GM19239 (cell line): ENCODE measurements around the gene ZMYND10.

Experiments
- DNase-seq: peaks from one replicate; pipeline ENCODE4 v3.0.0; 2011; ENCODE audit warnings: low spot score; ENCODE audit not compliant: insufficient read length
- FAIRE-seq: peaks from 2 replicates; lab custom pipeline; 2011; peaks lifted over from hg19 to GRCh38; lab: Jason Lieb, UNC

The ZMYND10 gene

GRCh38 chr3:50330330-50330729 is 15.2 kb downstream of the ZMYND10 start:
- DNase-seq (no peak), FAIRE-seq (no peak)

GRCh38 chr3:50327943-50328691 is 17.4 kb downstream of the ZMYND10 start, which contains the start of gene TUSC2:
Gene TUSC2, minus strand, starts transcription at chr3:50328223. Its CDS starts 124 bp downstream, at chr3:50328099.
- FAIRE-seq, result peak; percentile 99
- peak; percentile 94 for DNase-seq

GRCh38 chr3:50327129-50327528 is 18.4 kb downstream of the ZMYND10 start:
- DNase-seq, result no peak
- FAIRE-seq, result peak; percentile 18

- FAIRE-seq, result no peak
- DNase-seq, result no peak
These were observed 19.4 kb downstream of the ZMYND10 start for GRCh38 chr3:50326182-50326541.

GRCh38 chr3:50325497-50326181 is 19.9 kb downstream of the ZMYND10 start:
- DNase-seq, result no peak
- FAIRE-seq, result no peak

- DNase-seq, result no peak
- no peak for FAIRE-seq
These were observed 20.4 kb downstream of the ZMYND10 start for GRCh38 chr3:50325113-50325480.

GRCh38 chr3:50324351-50325112 is 21.0 kb downstream of the ZMYND10 start:
- FAIRE-seq (peak; percentile 81), DNase-seq (no peak)

- DNase-seq (no peak), FAIRE-seq (no peak)
These were observed 21.8 kb downstream of the ZMYND10 start for GRCh38 chr3:50323614-50324199.

- FAIRE-seq, result no peak
These were observed 22.4 kb downstream of the ZMYND10 start for GRCh38 chr3:50323092-50323600.

GRCh38 chr3:50322386-50323091 is 23.0 kb downstream of the ZMYND10 start, which contains the start of gene HYAL2:
Gene HYAL2, minus strand, starts transcription at chr3:50322745. Its CDS starts 2,256 bp downstream, at chr3:50320489.
- no peak for DNase-seq
- no peak for FAIRE-seq

More at GRCh38 chr3:50323092-50323600, 22.4 kb downstream of the ZMYND10 start:
- DNase-seq, result no peak

- no peak for DNase-seq
- FAIRE-seq, result no peak
These were observed 23.5 kb downstream of the ZMYND10 start for GRCh38 chr3:50322115-50322385.

GRCh38 chr3:50321336-50322114 is 24.0 kb downstream of the ZMYND10 start:
- FAIRE-seq (peak; percentile 93), DNase-seq (peak; percentile 90)

GRCh38 chr3:50320853-50321335 is 24.6 kb downstream of the ZMYND10 start:
- no peak for DNase-seq
- no peak for FAIRE-seq

- DNase-seq, result no peak
- no peak for FAIRE-seq
These were observed 25.5 kb downstream of the ZMYND10 start for GRCh38 chr3:50319894-50320625.

GRCh38 chr3:50319181-50319893 is 26.2 kb downstream of the ZMYND10 start:
- DNase-seq (no peak), FAIRE-seq (no peak)

GRCh38 chr3:50318615-50319014 is 26.9 kb downstream of the ZMYND10 start:
- FAIRE-seq, result no peak
- no peak for DNase-seq

GRCh38 chr3:50318163-50318562 is 27.4 kb downstream of the ZMYND10 start:
- FAIRE-seq (no peak), DNase-seq (no peak)

GRCh38 chr3:50317300-50317699 is 28.2 kb downstream of the ZMYND10 start:
- no peak for FAIRE-seq
- no peak for DNase-seq
